Sigmoid colon (tissue), 7 donors: ENCODE results near the gene GTF2H1. TPM values are rescaled to one million over a fixed set of nuclear protein-coding genes. Genes with fewer than 3 reads are reported as not detected.
"Not testable (repeated sequence)": the region's sequence is repeated elsewhere in the genome, so short reads cannot be mapped to it uniquely, and the experiment has no call there.

Experiments
- DNase-seq: peaks from one replicate; pipeline ENCODE4 v3.0.0-alpha.2; 2019
- H3K27ac ChIP-seq, 4 donors: fragments of 200-600 bp; sonication (generic); one replicate each; pipeline ENCODE4 v1.5.1; 2016 to 2019; ENCODE audit warnings: mild to moderate bottlenecking in 1 of 4
- H3K27me3 ChIP-seq, 3 donors: fragments of 200-600 bp; sonication (generic); one replicate each; pipeline ENCODE4 v1.5.1; 2019; ENCODE audit warnings: mild to moderate bottlenecking in 1 of 3
- H3K36me3 ChIP-seq, 4 donors: fragments of 200-600 bp; sonication (generic); one replicate each; pipeline ENCODE4 v1.5.1; 2016 to 2019
- H3K4me1 ChIP-seq, 4 donors: fragments of 200-600 bp; sonication (generic); one replicate each; pipeline ENCODE4 v1.5.1; 2017 to 2019
- H3K4me3 ChIP-seq, 4 donors: fragments of 200-600 bp; sonication (generic); one replicate each; pipeline ENCODE4 v1.5.1; 2017 to 2019; ENCODE audit warnings: mild to moderate bottlenecking in 2 of 4, moderate library complexity in 1 of 4
- H3K9me3 ChIP-seq, 4 donors: fragments of 200-600 bp in 3 of 4; sonication (generic) in 3 of 4; one replicate each; pipeline versions ENCODE4 v1.5.1 to v1.6.1; 2013 to 2019
- EP300 ChIP-seq, 4 donors: sonication (generic); formaldehyde crosslinking; IDR thresholded peaks; one replicate each; pipeline ENCODE4 v1.6.1; 2017; ENCODE audit warnings: antibody characterized with exemption in 4 of 4
- POLR2A ChIP-seq, 2 donors: fragments of 450-650 bp; IDR thresholded peaks; one replicate each; pipeline ENCODE4 v1.6.1; 2016; ENCODE audit warnings: antibody characterized with exemption in 2 of 2, mild to moderate bottlenecking in 2 of 2, moderate library complexity in 2 of 2
- POLR2AphosphoS5 ChIP-seq, 4 donors: sonication (generic); formaldehyde crosslinking; IDR thresholded peaks; one replicate each; pipeline ENCODE4 v1.6.1; 2017; ENCODE audit warnings: antibody characterized with exemption in 4 of 4
- whole genome bisulfite sequencing, 2 donors: extraction: QIAGEN DNeasy Blood & Tissue Kit; methylation state at CpG; one replicate each; pipeline ENCODE4 v1.1.7; 2013; 5-methylcytosine and 5-hydroxymethylcytosine counted together
- intact Hi-C: fragments of 100-400 bp; cut with DNase I; formaldehyde crosslinking; loops from one replicate; pipeline ENCODE4 v1.15.1; 2023
- polyA plus RNA-seq, 3 donors: library from polyadenylated mRNA; stranded (reverse); fragments of 200-250 nt; gene quantifications; one replicate each; pipeline ENCODE4 v1.2.3, GENCODE V29; 2013
- total RNA-seq, 4 donors: library from RNA; depleted of rRNA; stranded (reverse); fragments of >200 nt; gene quantifications; one replicate each; pipeline ENCODE4 v1.1.0, GENCODE V29; 2016
- TF ChIP-seq, protein P1 (sequence below), 4 experiments: fragments of 450-650 bp in 3 of 4; fragments of 200-600 bp in 1 of 4; IDR thresholded peaks; one replicate each; pipeline ENCODE4 v1.5.1; 2016 to 2019; ENCODE audit warnings: antibody characterized with exemption in 4 of 4, mild to moderate bottlenecking in 3 of 4, moderate library complexity in 2 of 4
- donor health status: healthy with polysubstance abuse.
- donor health status: Bipolar disorder and iron deficiency.
- donor health status: healthy.

Gene GTF2H1
- total and polyA plus RNA-seq, 7 donors, result 22.9 to 61.0 (median 50.2) TPM

DNA sequence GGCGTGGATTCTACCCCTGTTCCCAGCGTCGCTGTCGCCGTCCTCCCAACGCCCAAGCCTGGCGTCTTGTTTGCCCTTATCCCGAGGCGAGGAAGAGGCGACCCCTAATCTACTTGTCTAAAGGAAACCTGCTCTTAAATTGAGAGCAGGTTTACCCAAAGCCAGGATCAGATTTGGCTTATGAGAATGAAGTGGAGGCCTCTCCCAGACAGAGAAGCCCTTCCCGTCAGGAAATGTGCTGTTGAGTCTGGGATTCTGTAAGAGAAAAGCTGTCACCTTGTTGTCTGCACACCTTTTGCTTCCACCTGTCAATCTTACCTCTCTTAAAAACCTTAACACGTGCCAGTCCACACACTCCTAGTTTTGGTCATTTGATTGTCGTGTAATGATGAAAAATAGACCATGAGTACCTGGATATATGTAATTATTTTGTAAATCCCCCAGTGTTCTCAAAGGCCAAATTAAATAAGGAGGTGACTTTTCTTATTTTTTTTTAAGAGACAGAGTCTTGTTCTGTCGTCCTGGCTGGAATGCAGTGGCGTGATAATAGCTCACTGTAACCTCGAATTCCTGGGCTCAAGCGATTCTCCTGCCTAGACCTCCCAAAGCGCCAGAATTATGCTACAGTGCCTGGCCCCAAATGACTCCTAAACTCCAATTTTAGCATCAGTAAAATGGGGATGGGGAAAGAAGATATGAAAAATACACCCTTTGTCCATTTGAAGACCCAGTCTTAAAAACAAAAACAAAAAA is 627 bp downstream of the GTF2H1 start:
- peak overlapping the region; percentile 78 to 91 (median 80) for H3K4me3 ChIP-seq
- DNase-seq, result no peak
- TF ChIP-seq POLR2AphosphoS5 (IDR thresholded peaks at IDR 0.05) (no peak), EP300 (IDR thresholded peaks at IDR 0.05) (no peak), POLR2A (IDR thresholded peaks at IDR 0.05) (no peak)
- TF ChIP-seq, protein P1, sequence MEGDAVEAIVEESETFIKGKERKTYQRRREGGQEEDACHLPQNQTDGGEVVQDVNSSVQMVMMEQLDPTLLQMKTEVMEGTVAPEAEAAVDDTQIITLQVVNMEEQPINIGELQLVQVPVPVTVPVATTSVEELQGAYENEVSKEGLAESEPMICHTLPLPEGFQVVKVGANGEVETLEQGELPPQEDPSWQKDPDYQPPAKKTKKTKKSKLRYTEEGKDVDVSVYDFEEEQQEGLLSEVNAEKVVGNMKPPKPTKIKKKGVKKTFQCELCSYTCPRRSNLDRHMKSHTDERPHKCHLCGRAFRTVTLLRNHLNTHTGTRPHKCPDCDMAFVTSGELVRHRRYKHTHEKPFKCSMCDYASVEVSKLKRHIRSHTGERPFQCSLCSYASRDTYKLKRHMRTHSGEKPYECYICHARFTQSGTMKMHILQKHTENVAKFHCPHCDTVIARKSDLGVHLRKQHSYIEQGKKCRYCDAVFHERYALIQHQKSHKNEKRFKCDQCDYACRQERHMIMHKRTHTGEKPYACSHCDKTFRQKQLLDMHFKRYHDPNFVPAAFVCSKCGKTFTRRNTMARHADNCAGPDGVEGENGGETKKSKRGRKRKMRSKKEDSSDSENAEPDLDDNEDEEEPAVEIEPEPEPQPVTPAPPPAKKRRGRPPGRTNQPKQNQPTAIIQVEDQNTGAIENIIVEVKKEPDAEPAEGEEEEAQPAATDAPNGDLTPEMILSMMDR (IDR thresholded peaks at IDR 0.05), result no peak
- intact Hi-C loops, result loop anchor here (1.0 to 10.0 kb wide), 4 partner anchors 73 to 971 kb away; partner anchors contain the start of genes NCR3LG1, SAAL1 and SPTY2D1
- H3K4me1 ChIP-seq, result peaks cover 0 to 44% (median 37%) of the 10 kb centered on the region in 4 donors
- H3K27ac ChIP-seq, result peak overlapping the region; percentile 91 to 96 (median 94)
- WGBS, 2 donors, result 10 to 13% methylated on average over 18 of the region's 18 CpGs
- H3K27me3 ChIP-seq, result no peaks in the 10 kb centered on the region
- no peaks in the 10 kb centered on the region for H3K9me3 ChIP-seq
- peaks cover 0 to 20% (median 4%) of the 10 kb centered on the region in 4 donors for H3K36me3 ChIP-seq

- intact Hi-C loops, result loop anchor here (5.0 to 10.0 kb wide), 3 partner anchors 219 to 972 kb away; partner anchors contain the start of genes NCR3LG1, SAAL1 and SPTY2D1
- H3K4me1 ChIP-seq, result peaks cover 0 to 44% (median 37%) of the 10 kb centered on the region in 4 donors
- not testable (repeated sequence) for H3K27ac ChIP-seq, DNase-seq, H3K27me3 ChIP-seq, H3K9me3 ChIP-seq
- peak overlapping the region in 1 of 4 donors; percentile 78 for H3K4me3 ChIP-seq
- peaks cover 0 to 22% (median 4%) of the 10 kb centered on the region in 4 donors for H3K36me3 ChIP-seq
- 93% methylated on average over 11 of the region's 11 CpGs for WGBS, 2 donors
Observed at GRCh38 chr11:18323881-18324280, 1.5 kb downstream of the GTF2H1 start.

DNA sequence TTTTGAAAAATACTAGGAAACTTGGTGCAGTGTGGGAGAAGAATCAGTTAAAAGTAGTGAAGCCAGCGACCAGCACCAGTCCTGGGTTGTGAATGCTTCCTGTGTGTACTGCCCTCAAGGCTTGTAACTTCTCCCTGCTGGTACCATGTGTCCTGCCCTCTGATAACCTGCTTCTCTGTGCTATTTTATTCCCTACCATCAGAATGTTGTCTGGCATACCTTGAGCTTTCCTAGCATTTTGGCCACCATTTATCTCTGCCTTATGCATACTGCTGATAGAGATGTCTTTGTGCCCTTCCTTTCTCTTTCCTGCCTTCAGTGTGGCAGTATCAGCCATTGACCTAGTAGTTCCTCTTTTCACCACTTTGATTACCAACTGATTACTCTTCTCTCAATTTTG is 2.0 kb downstream of the GTF2H1 start:
- TF ChIP-seq, protein P1 (IDR thresholded peaks at IDR 0.05), result no peak
- TF ChIP-seq EP300 (IDR thresholded peaks at IDR 0.05) (no peak), POLR2A (IDR thresholded peaks at IDR 0.05) (no peak), POLR2AphosphoS5 (IDR thresholded peaks at IDR 0.05) (no peak)
- Histone ChIP-seq H3K4me1 (peaks cover 0 to 44% (median 37%) of the 10 kb centered on the region in 4 donors), H3K36me3 (peaks cover 0 to 27% (median 4%) of the 10 kb centered on the region in 4 donors), H3K4me3 (no peak overlapping the region), H3K9me3 (no peaks in the 10 kb centered on the region), H3K27ac (no peak overlapping the region), H3K27me3 (no peaks in the 10 kb centered on the region)
- DNase-seq, result no peak
- intact Hi-C loops, result loop anchor here (5.0 to 10.0 kb wide), 3 partner anchors 220 to 972 kb away; partner anchors contain the start of genes NCR3LG1, SAAL1 and SPTY2D1
- 50 to 80% methylated on average over 1 of the region's 1 CpG for WGBS, 2 donors

DNA sequence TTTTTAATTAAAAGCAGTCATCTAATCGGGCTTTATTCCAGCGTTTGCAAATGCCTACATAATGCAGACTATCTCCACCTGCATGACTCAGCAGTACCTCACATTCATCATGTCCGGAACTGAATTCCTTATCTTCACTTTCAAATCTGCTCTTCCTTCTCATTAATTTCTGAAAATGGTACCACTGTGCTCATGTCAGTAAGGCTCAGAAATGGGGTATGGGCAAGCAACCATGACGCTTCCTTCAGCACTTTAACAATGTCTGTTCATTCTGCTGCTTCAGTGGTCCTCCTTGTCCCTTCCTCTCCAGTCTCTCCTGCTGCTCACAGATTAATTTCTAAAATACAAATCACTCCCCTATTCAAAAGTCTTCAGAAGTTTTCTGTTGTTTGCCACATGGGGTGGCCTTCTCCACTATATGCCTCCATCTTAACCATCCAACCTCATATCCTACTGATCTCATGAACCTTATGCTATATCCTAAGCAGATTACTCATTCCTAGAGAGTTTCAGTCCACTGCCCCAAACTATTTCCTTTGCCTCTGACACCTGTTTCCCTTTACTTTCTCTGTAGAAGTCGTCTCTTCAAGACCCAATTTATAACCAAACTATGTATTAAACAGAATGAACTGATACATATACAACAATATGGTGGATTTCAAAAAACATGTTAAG is 7.0 kb downstream of the GTF2H1 start:
- Histone ChIP-seq H3K36me3 (peaks cover 7 to 63% (median 14%) of the 10 kb centered on the region in 4 donors), H3K4me3 (no peak overlapping the region), H3K9me3 (no peaks in the 10 kb centered on the region), H3K4me1 (peaks cover 0 to 10% (median 9%) of the 10 kb centered on the region in 4 donors), H3K27me3 (no peaks in the 10 kb centered on the region), H3K27ac (no peak overlapping the region)
- no peak for DNase-seq
- TF ChIP-seq, protein P1 (IDR thresholded peaks at IDR 0.05), result no peak
- no peak for TF ChIP-seq EP300 (IDR thresholded peaks at IDR 0.05)
- TF ChIP-seq POLR2AphosphoS5 (IDR thresholded peaks at IDR 0.05), result no peak
- TF ChIP-seq POLR2A (IDR thresholded peaks at IDR 0.05), result no peak
- intact Hi-C loops, result loop anchor here (10.0 kb wide), 1 partner anchor 225 kb away; the partner anchor contains the start of gene SAAL1
- 76 to 82% methylated on average over 5 of the region's 5 CpGs for WGBS, 2 donors

DNA sequence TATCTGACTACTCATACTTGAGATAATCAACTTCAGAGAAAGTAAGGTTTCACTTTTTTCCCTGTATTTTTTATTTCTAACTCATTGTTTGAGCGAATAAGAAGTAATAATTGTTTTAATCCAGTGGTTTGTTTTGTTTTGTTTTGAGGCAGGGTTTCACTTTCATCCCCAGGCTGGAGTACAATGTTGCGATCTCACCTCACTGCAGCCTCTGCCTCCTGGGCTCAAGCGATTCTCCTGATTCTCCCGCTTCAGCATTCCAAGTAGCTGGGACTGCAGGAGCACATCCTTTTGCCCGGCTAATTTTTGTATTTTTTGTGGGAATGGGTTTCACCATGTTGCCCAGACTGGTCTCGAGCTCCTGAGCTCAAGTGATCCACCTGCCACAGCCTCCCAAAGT is 8.6 kb downstream of the GTF2H1 start:
- Histone ChIP-seq H3K4me3 (no peak overlapping the region), H3K9me3 (no peaks in the 10 kb centered on the region), H3K27ac (no peak overlapping the region), H3K27me3 (no peaks in the 10 kb centered on the region), H3K4me1 (no peaks in the 10 kb centered on the region), H3K36me3 (peaks cover 16 to 67% (median 22%) of the 10 kb centered on the region in 4 donors)
- 93 to 94% methylated on average over 6 of the region's 6 CpGs for WGBS, 2 donors
- no peak for TF ChIP-seq POLR2A (IDR thresholded peaks at IDR 0.05)
- TF ChIP-seq, protein P1 (IDR thresholded peaks at IDR 0.05), result no peak
- TF ChIP-seq EP300 (IDR thresholded peaks at IDR 0.05), result no peak
- DNase-seq, result no peak
- intact Hi-C loops, result no loop called here
